NCI-H1694 (cell line): ENCODE measurements around the gene SYT7.
A peak's percentile ranks its signal among the peaks of the same experiment; 100 is the strongest.

ENCODE experiments used
- DNase-seq: peaks from one replicate; lab custom pipeline; 2025; lab: John Stamatoyannopoulos, UW

The SYT7 gene

GRCh38 chr11:61609000-61609979 lies 28.4 kb upstream of the SYT7 start:
- DNase-seq, result no peak

- DNase-seq, result no peak
Observed at GRCh38 chr11:61607920-61608599, 27.2 kb upstream of the SYT7 start.

GRCh38 chr11:61607426-61607825 lies 26.6 kb upstream of the SYT7 start:
- DNase-seq, result no peak

- DNase-seq, result peak; percentile 5
Observed at GRCh38 chr11:61603667-61604066, 22.8 kb upstream of the SYT7 start.

- DNase-seq, result peak; percentile 94
Observed at GRCh38 chr11:61602775-61603569, 22.1 kb upstream of the SYT7 start.

- no peak for DNase-seq
Observed at GRCh38 chr11:61601512-61601911, 20.6 kb upstream of the SYT7 start.

- no peak for DNase-seq
Observed at GRCh38 chr11:61599968-61600710, 19.3 kb upstream of the SYT7 start.

GRCh38 chr11:61598886-61599868 lies 18.3 kb upstream of the SYT7 start:
- DNase-seq, result no peak

GRCh38 chr11:61598374-61598773 lies 17.5 kb upstream of the SYT7 start:
- no peak for DNase-seq

- no peak for DNase-seq
Observed at GRCh38 chr11:61596990-61597389, 16.1 kb upstream of the SYT7 start.

GRCh38 chr11:61596542-61596941 lies 15.7 kb upstream of the SYT7 start:
- no peak for DNase-seq

- no peak for DNase-seq
Observed at GRCh38 chr11:61594907-61595257, 14.0 kb upstream of the SYT7 start.

- DNase-seq, result no peak
Observed at GRCh38 chr11:61593151-61593550, 12.3 kb upstream of the SYT7 start.

GRCh38 chr11:61592176-61592575 lies 11.3 kb upstream of the SYT7 start:
- DNase-seq, result no peak

GRCh38 chr11:61589961-61590360 lies 9.1 kb upstream of the SYT7 start:
- DNase-seq, result no peak

GRCh38 chr11:61588728-61589191 lies 7.9 kb upstream of the SYT7 start:
- DNase-seq, result no peak

GRCh38 chr11:61587951-61588727 lies 7.3 kb upstream of the SYT7 start:
- DNase-seq, result peak; percentile 17

- DNase-seq, result no peak
Observed at GRCh38 chr11:61587541-61587941, 6.7 kb upstream of the SYT7 start.

GRCh38 chr11:61586792-61587430 lies 6.0 kb upstream of the SYT7 start:
- DNase-seq, result no peak
